AG04450 (cell line): ENCODE results near the gene GGT6. TPM values are rescaled to one million over a fixed set of nuclear protein-coding genes. Genes with fewer than 3 reads are reported as not detected.

Experiments
- CTCF ChIA-PET: fragments of 300-600, 350-600 bp; formaldehyde crosslinking; extraction: SDS; loops from one replicate; lab custom pipeline; 2022; ENCODE audit warnings: antibody characterized with exemption, inconsistent platforms; lab: Charles Lee
- POLR2A ChIA-PET: fragments of 350-600 bp; formaldehyde crosslinking; extraction: SDS; loops from one replicate; lab custom pipeline; 2021; ENCODE audit warnings: antibody characterized with exemption, inconsistent platforms; lab: Yijun Ruan, JAX
- DNase-seq: peaks from one replicate; pipeline ENCODE4 v3.0.0-alpha.2; 2011; ENCODE audit warnings: low read depth, low spot score
- H3K27ac ChIP-seq: one replicate; pipeline ENCODE4 v1.5.1; 2012; ENCODE audit warnings: low read depth, low read length, control low read depth
- H3K27me3 ChIP-seq: one replicate; pipeline ENCODE4 v1.6.0; 2012; ENCODE audit warnings: low read length; ENCODE audit not compliant: control insufficient read depth, insufficient read depth
- H3K4me3 ChIP-seq: 2 replicates; pipeline ENCODE4 v1.5.1; 2011; ENCODE audit warnings: mild to moderate bottlenecking, low read depth, low read length, control low read depth
- H3K9me3 ChIP-seq: 2 replicates; pipeline ENCODE4 v1.5.1; 2012; ENCODE audit warnings: low read length; ENCODE audit not compliant: control insufficient read depth, insufficient read depth
- polyA plus RNA-seq: library from polyadenylated mRNA; depleted of rRNA; stranded (reverse); fragments of >200 nt; gene quantifications from 2 replicates; pipeline ENCODE4 v1.2.3, GENCODE V29; 2011; rRNA removed
- TF ChIP-seq, protein P1 (sequence below): IDR thresholded peaks from 2 replicates; pipeline ENCODE4 v1.5.1; 2011; ENCODE audit warnings: low read depth, low read length, control low read depth, inconsistent platforms

The GGT6 gene
- polyA plus RNA-seq, 1 experiment = not detected

DNA sequence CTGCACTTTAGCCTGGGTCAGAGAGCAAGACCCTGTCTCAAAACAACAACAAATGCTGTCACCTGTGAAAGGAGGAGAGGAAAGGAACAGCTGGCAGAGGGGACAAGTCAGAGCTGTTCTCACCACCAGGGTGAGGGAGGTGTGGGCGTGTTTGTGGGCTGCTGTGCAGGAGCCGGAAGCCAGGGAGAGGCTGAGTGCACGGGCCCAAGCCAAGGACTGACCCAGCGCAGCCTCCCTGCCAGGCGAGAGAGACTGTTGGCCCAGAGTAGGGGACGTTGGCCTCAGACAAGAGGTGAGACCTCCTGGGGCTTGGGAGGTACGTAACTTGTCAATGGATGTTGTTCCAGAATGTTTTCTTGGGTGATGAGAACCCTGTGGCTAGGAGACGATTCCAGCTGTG, 51.0 kb downstream of the GGT6 start:
- Histone ChIP-seq H3K27me3 (peaks cover 35% of the 10 kb centered on the region), H3K27ac (no peak overlapping the region), H3K9me3 (no peaks in the 10 kb centered on the region; the same call in 1 of the 2 replicates), H3K4me3 (no peak overlapping the region)
- ChIA-PET CTCF (no interaction called here), POLR2A (no interaction called here)
- TF ChIP-seq, protein P1, sequence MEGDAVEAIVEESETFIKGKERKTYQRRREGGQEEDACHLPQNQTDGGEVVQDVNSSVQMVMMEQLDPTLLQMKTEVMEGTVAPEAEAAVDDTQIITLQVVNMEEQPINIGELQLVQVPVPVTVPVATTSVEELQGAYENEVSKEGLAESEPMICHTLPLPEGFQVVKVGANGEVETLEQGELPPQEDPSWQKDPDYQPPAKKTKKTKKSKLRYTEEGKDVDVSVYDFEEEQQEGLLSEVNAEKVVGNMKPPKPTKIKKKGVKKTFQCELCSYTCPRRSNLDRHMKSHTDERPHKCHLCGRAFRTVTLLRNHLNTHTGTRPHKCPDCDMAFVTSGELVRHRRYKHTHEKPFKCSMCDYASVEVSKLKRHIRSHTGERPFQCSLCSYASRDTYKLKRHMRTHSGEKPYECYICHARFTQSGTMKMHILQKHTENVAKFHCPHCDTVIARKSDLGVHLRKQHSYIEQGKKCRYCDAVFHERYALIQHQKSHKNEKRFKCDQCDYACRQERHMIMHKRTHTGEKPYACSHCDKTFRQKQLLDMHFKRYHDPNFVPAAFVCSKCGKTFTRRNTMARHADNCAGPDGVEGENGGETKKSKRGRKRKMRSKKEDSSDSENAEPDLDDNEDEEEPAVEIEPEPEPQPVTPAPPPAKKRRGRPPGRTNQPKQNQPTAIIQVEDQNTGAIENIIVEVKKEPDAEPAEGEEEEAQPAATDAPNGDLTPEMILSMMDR = no peak
- DNase-seq = no peak

DNA sequence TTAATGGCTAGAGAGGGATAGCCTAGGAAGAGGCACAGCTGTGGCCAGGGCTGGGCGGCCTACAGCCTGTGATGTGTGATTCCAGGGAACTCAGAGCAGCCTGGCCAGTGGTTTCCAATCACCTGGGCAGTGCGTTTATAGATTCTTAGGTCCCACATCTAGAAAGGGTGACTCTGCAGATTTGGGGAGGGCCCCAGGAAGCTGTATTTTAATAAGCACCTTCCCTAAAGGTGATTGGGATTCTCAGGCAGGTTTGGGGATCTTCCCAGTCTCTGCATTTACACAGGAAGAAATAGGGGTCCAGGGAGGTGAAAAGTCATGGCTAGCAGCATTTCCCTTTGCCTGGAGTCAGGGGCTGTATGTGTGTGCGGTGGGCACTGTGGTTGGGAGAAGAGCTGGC, 52.2 kb downstream of the GGT6 start:
- no peak overlapping the region for H3K4me3 ChIP-seq
- DNase-seq = no peak
- TF ChIP-seq, protein P1 = no peak
- POLR2A ChIA-PET = no interaction called here
- H3K27me3 ChIP-seq = peaks cover 38% of the 10 kb centered on the region
- H3K9me3 ChIP-seq = no peaks in the 10 kb centered on the region; the same call in 1 of the 2 replicates
- CTCF ChIA-PET = no interaction called here
- H3K27ac ChIP-seq = no peak overlapping the region

DNA sequence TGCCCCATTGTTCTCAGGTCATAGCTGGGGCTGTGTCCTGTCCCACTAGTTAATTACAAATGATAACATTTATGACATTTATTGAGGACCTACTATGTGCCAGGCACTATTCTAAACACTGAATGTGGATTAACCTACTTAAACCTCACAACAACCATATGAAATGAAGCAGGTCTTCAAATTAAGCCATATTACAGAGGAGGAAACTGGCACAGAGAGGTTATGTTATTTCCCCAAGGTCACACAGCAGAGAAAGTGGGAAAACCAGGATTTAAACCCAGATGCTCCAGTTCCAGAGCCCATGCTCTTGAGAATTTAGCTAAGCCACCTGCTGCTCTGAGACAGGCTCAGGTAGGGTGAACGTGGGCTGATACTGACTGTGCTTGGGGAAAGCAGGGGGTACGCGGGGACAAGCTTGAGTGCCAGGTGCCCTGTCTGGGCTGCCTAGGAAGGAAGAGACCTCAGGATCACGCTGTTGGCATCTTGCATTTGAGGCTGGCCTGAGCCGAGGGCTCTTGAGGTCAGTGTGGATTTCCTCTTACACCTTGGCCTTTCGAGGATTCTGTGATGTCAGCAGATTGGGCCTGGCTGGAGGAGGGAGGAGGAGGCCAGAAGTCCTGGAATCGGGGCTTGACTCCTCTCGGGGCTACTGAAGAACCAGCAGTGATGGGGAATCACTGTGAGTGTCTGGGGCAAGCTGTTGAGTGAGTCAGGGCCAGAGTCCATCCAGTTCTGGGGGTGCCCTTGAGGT, 52.8 kb downstream of the GGT6 start:
- no peak for DNase-seq
- Histone ChIP-seq H3K27me3 (peaks cover 45% of the 10 kb centered on the region), H3K4me3 (no peak overlapping the region), H3K27ac (no peak overlapping the region), H3K9me3 (no peaks in the 10 kb centered on the region; the same call in 1 of the 2 replicates)
- ChIA-PET POLR2A (interaction anchor here (0.6 kb wide), 1 partner anchor 112 kb away, joined by 3 read pairs; no protein-coding TSS in a partner anchor), CTCF (interaction anchor here (0.6 kb wide), 1 partner anchor 368 kb away, joined by 3 read pairs; no protein-coding TSS in a partner anchor)
- TF ChIP-seq, protein P1 = no peak

Other genes with a start within 250 kb of the GGT6 start
- gene UBE2G1, start 193.9 kb downstream of the GGT6 start, polyA plus RNA-seq = 38.7 and 51.5 TPM in 2 replicates
- not detected in 2 replicates for gene SPNS3, start 126.6 kb downstream of the GGT6 start, polyA plus RNA-seq
- gene SPNS2, start 61.7 kb downstream of the GGT6 start, polyA plus RNA-seq = not detected in 2 replicates
- gene MYBBP1A, start 5.2 kb downstream of the GGT6 start, polyA plus RNA-seq = 12.5 and 14.7 TPM in 2 replicates
- gene SMTNL2, start 24.0 kb upstream of the GGT6 start, polyA plus RNA-seq = 0.04 TPM in 1 of 2 replicates, not detected in the other
- gene ALOX15, start 81.1 kb upstream of the GGT6 start, polyA plus RNA-seq = not detected in 2 replicates
- 10.5 and 14.4 TPM in 2 replicates for gene PELP1, start 143.6 kb upstream of the GGT6 start, polyA plus RNA-seq
- 8.8 and 9.4 TPM in 2 replicates for gene ARRB2, start 150.1 kb upstream of the GGT6 start, polyA plus RNA-seq
- gene MED11, start 170.9 kb upstream of the GGT6 start, polyA plus RNA-seq = 21.0 and 23.2 TPM in 2 replicates
- gene ZMYND15, start 179.3 kb upstream of the GGT6 start, polyA plus RNA-seq = 0.14 and 0.17 TPM in 2 replicates
- gene CXCL16, start 179.4 kb upstream of the GGT6 start, polyA plus RNA-seq = 2.3 and 2.4 TPM in 2 replicates
- gene TM4SF5, start 211.3 kb upstream of the GGT6 start, polyA plus RNA-seq = not detected in 2 replicates
- gene VMO1, start 225.8 kb upstream of the GGT6 start, polyA plus RNA-seq = 0.17 TPM in 1 of 2 replicates, not detected in the other
- not detected in 2 replicates for gene GLTPD2, start 228.4 kb upstream of the GGT6 start, polyA plus RNA-seq
- 222 and 245 TPM in 2 replicates for gene PSMB6, start 235.6 kb upstream of the GGT6 start, polyA plus RNA-seq
- 18.9 and 22.2 TPM in 2 replicates for gene PLD2, start 246.6 kb upstream of the GGT6 start, polyA plus RNA-seq